Measurements from ENCODE around the gene CEACAM3. TPM values are rescaled to one million over a fixed set of nuclear protein-coding genes. Genes with fewer than 3 reads are reported as not detected.
A peak's percentile ranks its signal among the peaks of the same experiment; 100 is the strongest.

The CEACAM3 gene
- total RNA-seq, 4 donors from 2014 or later: 0.82 to 2.2 (median 1.6) TPM; not detected in 1

GRCh38 chr19:41853344-41853743 is 57.0 kb downstream of the CEACAM3 start:
- Histone ChIP-seq H3K36me3 (no peaks in the 10 kb centered on the region), H3K4me1 (no peaks in the 10 kb centered on the region), H3K9me3 (no peaks in the 10 kb centered on the region), H3K4me3 (no peak overlapping the region), H3K27me3 (peaks cover 29% of the 10 kb centered on the region), H3K27ac (no peak overlapping the region)
- WGBS, 2 donors (ENCODE audit: low coverage in 1 of 2): 60 to 82% methylated on average over 1 to 2 of the region's 2 CpGs
- intact Hi-C loops (cut with DNase I; ENCODE audit: low total_unique reads) (no loop called here), in situ Hi-C loops (cut with MboI; ENCODE audit: low pct_ligation_motif_present in 1 of 4, low pct_unique_long_range_greater_than_20kb in 1 of 4, low sequenced_read_pairs in 3 of 4) (no loop called here)
- no peak for DNase-seq
- TF ChIP-seq POLR2A (IDR thresholded peaks at IDR 0.05) (no peak), EP300 (IDR thresholded peaks at IDR 0.05; ENCODE audit: low read depth) (no peak), CTCF (IDR thresholded peaks at IDR 0.05) (no peak), POLR2AphosphoS5 (IDR thresholded peaks at IDR 0.05) (no peak)

GRCh38 chr19:41853768-41854167 is 57.4 kb downstream of the CEACAM3 start:
- intact Hi-C loops (cut with DNase I; ENCODE audit: low total_unique reads) (no loop called here), in situ Hi-C loops (cut with MboI; ENCODE audit: low pct_ligation_motif_present in 1 of 4, low pct_unique_long_range_greater_than_20kb in 1 of 4, low sequenced_read_pairs in 3 of 4) (no loop called here)
- H3K27ac ChIP-seq: no peak overlapping the region
- no peak overlapping the region for H3K4me3 ChIP-seq
- TF ChIP-seq POLR2AphosphoS5 (IDR thresholded peaks at IDR 0.05) (no peak), CTCF (IDR thresholded peaks at IDR 0.05) (no peak), EP300 (IDR thresholded peaks at IDR 0.05; ENCODE audit: low read depth) (no peak), POLR2A (IDR thresholded peaks at IDR 0.05) (no peak)
- DNase-seq: no peak
- H3K36me3 ChIP-seq: no peaks in the 10 kb centered on the region
- peaks cover 29% of the 10 kb centered on the region for H3K27me3 ChIP-seq
- H3K4me1 ChIP-seq: no peaks in the 10 kb centered on the region
- no peaks in the 10 kb centered on the region for H3K9me3 ChIP-seq
- WGBS, 2 donors (ENCODE audit: low coverage in 1 of 2): 64% methylated on average over 2 of the region's 2 CpGs; no CpG with 5 or more reads in 1 of the 2 donors

GRCh38 chr19:41859213-41859617 is 62.8 kb downstream of the CEACAM3 start:
- Histone ChIP-seq H3K36me3 (peaks cover 0 to 16% (median 8%) of the 10 kb centered on the region in 4 donors), H3K4me3 (peak overlapping the region in 2 of 4 donors; percentile 72 to 92), H3K27me3 (no peaks in the 10 kb centered on the region), H3K27ac (peak overlapping the region; percentile 93 to 97 (median 95)), H3K4me1 (peaks cover 26 to 34% (median 29%) of the 10 kb centered on the region in 4 donors), H3K9me3 (no peaks in the 10 kb centered on the region)
- 2 to 6% methylated on average over 8 of the region's 8 CpGs for WGBS, 2 donors (ENCODE audit: low coverage in 1 of 2)
- no peak for DNase-seq
- in situ Hi-C loops (cut with MboI; ENCODE audit: low pct_ligation_motif_present in 1 of 4, low pct_unique_long_range_greater_than_20kb in 1 of 4, low sequenced_read_pairs in 3 of 4): no loop called here
- intact Hi-C loops (cut with DNase I; ENCODE audit: low total_unique reads): no loop called here
- TF ChIP-seq EP300 (IDR thresholded peaks at IDR 0.05; ENCODE audit: low read depth) (no peak), CTCF (IDR thresholded peaks at IDR 0.05) (no peak), POLR2AphosphoS5 (IDR thresholded peaks at IDR 0.05) (no peak), POLR2A (IDR thresholded peaks at IDR 0.05) (no peak)

- 0 to 1% methylated on average over 14 to 46 of the region's 76 CpGs for WGBS, 2 donors (ENCODE audit: low coverage in 1 of 2)
These were observed 63.4 kb downstream of the CEACAM3 start, which contains the start of gene RPS19 for GRCh38 chr19:41859618-41860418. Gene RPS19, plus strand, starts transcription at chr19:41860255. Its CDS starts 520 bp downstream, at chr19:41860775.

More at GRCh38 chr19:41859618-41860418, 63.4 kb downstream of the CEACAM3 start, which contains the start of gene RPS19:
- Histone ChIP-seq H3K4me1 (peaks cover 26 to 38% (median 29%) of the 10 kb centered on the region in 4 donors), H3K27me3 (no peaks in the 10 kb centered on the region), H3K4me3 (peak within 1 kb of the TSS; percentile 72 to 92 (median 80)), H3K36me3 (peaks cover 0 to 22% (median 11%) of the 10 kb centered on the region in 4 donors), H3K9me3 (no peaks in the 10 kb centered on the region), H3K27ac (peak within 1 kb of the TSS; percentile 93 to 97 (median 95))
- DNase-seq: peak; percentile 99
- TF ChIP-seq POLR2A (IDR thresholded peaks at IDR 0.05) (peak; percentile 83), POLR2AphosphoS5 (IDR thresholded peaks at IDR 0.05) (peak; percentile 86 to 95 (median 94)), EP300 (IDR thresholded peaks at IDR 0.05; ENCODE audit: low read depth) (no peak), CTCF (IDR thresholded peaks at IDR 0.05) (peak; percentile 62 to 99 (median 79))
- in situ Hi-C loops (cut with MboI; ENCODE audit: low pct_ligation_motif_present in 1 of 4, low pct_unique_long_range_greater_than_20kb in 1 of 4, low sequenced_read_pairs in 3 of 4): no loop called here
- intact Hi-C loops (cut with DNase I; ENCODE audit: low total_unique reads): no loop called here

All from transverse colon (tissue), 4 donors.